ENCODE data around the gene ENAM.

Gene ENAM

GRCh38 chr4:70608324-70608723 lies 20.2 kb upstream of the ENAM start:
- no peak for TF ChIP-seq CTCF (IDR thresholded peaks at IDR 0.05; ENCODE audit: control insufficient read depth, extremely low read depth, insufficient read depth)
- DNase-seq (ENCODE audit: low read depth), result no peak
- no peak overlapping the region for H3K4me3 ChIP-seq (ENCODE audit: low read depth, low read length)

- H3K4me3 ChIP-seq (ENCODE audit: low read depth, low read length), result no peak overlapping the region
- no peak for TF ChIP-seq CTCF (IDR thresholded peaks at IDR 0.05; ENCODE audit: control insufficient read depth, extremely low read depth, insufficient read depth)
- DNase-seq (ENCODE audit: low read depth), result no peak
Measured at GRCh38 chr4:70613306-70614183, 15.0 kb upstream of the ENAM start.

GRCh38 chr4:70614184-70614555 lies 14.4 kb upstream of the ENAM start:
- no peak overlapping the region for H3K4me3 ChIP-seq (ENCODE audit: low read depth, low read length)
- DNase-seq (ENCODE audit: low read depth), result no peak

GRCh38 chr4:70619288-70619687 lies 9.3 kb upstream of the ENAM start:
- DNase-seq (ENCODE audit: low read depth), result no peak
- TF ChIP-seq CTCF (IDR thresholded peaks at IDR 0.05; ENCODE audit: control insufficient read depth, extremely low read depth, insufficient read depth), result no peak
- no peak overlapping the region for H3K4me3 ChIP-seq (ENCODE audit: low read depth, low read length)

More at GRCh38 chr4:70614184-70614555, 14.4 kb upstream of the ENAM start:
- no peak for TF ChIP-seq CTCF (IDR thresholded peaks at IDR 0.05; ENCODE audit: control insufficient read depth, extremely low read depth, insufficient read depth)

GRCh38 chr4:70619778-70620177 lies 8.8 kb upstream of the ENAM start:
- TF ChIP-seq CTCF (IDR thresholded peaks at IDR 0.05; ENCODE audit: control insufficient read depth, extremely low read depth, insufficient read depth), result no peak
- no peak for DNase-seq (ENCODE audit: low read depth)
- no peak overlapping the region for H3K4me3 ChIP-seq (ENCODE audit: low read depth, low read length)

GRCh38 chr4:70623323-70623722 lies 5.2 kb upstream of the ENAM start:
- DNase-seq (ENCODE audit: low read depth), result no peak
- no peak overlapping the region for H3K4me3 ChIP-seq (ENCODE audit: low read depth, low read length)
- TF ChIP-seq CTCF (IDR thresholded peaks at IDR 0.05; ENCODE audit: control insufficient read depth, extremely low read depth, insufficient read depth), result no peak

All from LNCaP clone FGC (cell line).